SK-N-SH (cell line): Measurements from ENCODE around the gene LYZL6. TPM values are rescaled to one million over a fixed set of nuclear protein-coding genes. Genes with fewer than 3 reads are reported as not detected.
A peak's percentile ranks its signal among the peaks of the same experiment; 100 is the strongest.

ENCODE experiments used
- CTCF ChIA-PET: fragments of 300-600, 350-600 bp; formaldehyde crosslinking; extraction: SDS; loops from one replicate; lab custom pipeline; 2021; lab: Yijun Ruan, JAX
- POLR2A ChIA-PET: fragments of 350-600 bp; sonication (Branson Sonifier 250); formaldehyde crosslinking; extraction: SDS; loops from one replicate; lab custom pipeline; 2020; ENCODE audit warnings: antibody characterized with exemption, inconsistent platforms; lab: Yijun Ruan, JAX
- DNase-seq: peaks from one replicate; pipeline ENCODE4 v3.0.0; 2012
- H2AFZ ChIP-seq: fragments of 200-600 bp; sonication (generic); 2 replicates; pipeline ENCODE4 v1.8.1; 2016; ENCODE audit warnings: antibody characterized with exemption, mild to moderate bottlenecking, low read depth
- H3F3A ChIP-seq: fragments of 200-600 bp; sonication (generic); replicated peaks from 2 replicates; pipeline ENCODE3; 2016; ENCODE audit warnings: antibody characterized with exemption, mild to moderate bottlenecking; ENCODE audit not compliant: insufficient read depth
- H3K27ac ChIP-seq, 2 experiments: fragments of 200-500 bp in 1 of 2; fragments of 200-600 bp in 1 of 2; sonication (Bioruptor generic) in 1 of 2; sonication (generic), shearing (Covaris generic) in 1 of 2; 2 replicates each; pipeline versions ENCODE4 v1.5.1 to v1.6.1; 2014 to 2016; ENCODE audit warnings: low read depth in 2 of 2, inconsistent platforms in 1 of 2, low read length in 1 of 2, mild to moderate bottlenecking in 1 of 2, mixed read lengths in 1 of 2
- H3K27me3 ChIP-seq: fragments of 200-600 bp; sonication (generic), shearing (Covaris generic); 2 replicates; pipeline ENCODE4 v1.6.1; 2016; ENCODE audit warnings: mixed run types; ENCODE audit not compliant: insufficient read depth
- H3K36me3 ChIP-seq, 2 experiments: fragments of 200-500 bp in 1 of 2; fragments of 200-600 bp in 1 of 2; sonication (Bioruptor generic) in 1 of 2; sonication (generic) in 1 of 2; replicated peaks in 1 of 2; 2 replicates each; pipeline versions ENCODE3 to v1.5.1; 2014 to 2016; ENCODE audit warnings: low read length in 1 of 2, mild to moderate bottlenecking in 1 of 2; ENCODE audit not compliant: insufficient read depth in 2 of 2, control insufficient read depth in 1 of 2
- H3K4me1 ChIP-seq, 2 experiments: fragments of 200-500 bp in 1 of 2; fragments of 200-600 bp in 1 of 2; sonication (Bioruptor generic) in 1 of 2; sonication (generic), shearing (Covaris generic) in 1 of 2; 2 replicates each; pipeline versions ENCODE4 v1.5.1 to v1.6.1; 2014 to 2016; ENCODE audit warnings: low read depth in 1 of 2, low read length in 1 of 2, mixed run types in 1 of 2; ENCODE audit not compliant: insufficient read depth in 2 of 2, control insufficient read depth in 1 of 2
- H3K4me2 ChIP-seq: fragments of 200-600 bp; sonication (generic), shearing (Covaris generic); 2 replicates; pipeline ENCODE4 v1.6.1; 2017; ENCODE audit warnings: mixed run types
- H3K4me3 ChIP-seq, 2 experiments: fragments of 200-500 bp in 1 of 2; fragments of 200-600 bp in 1 of 2; sonication (Bioruptor generic) in 1 of 2; sonication (generic), shearing (Covaris generic) in 1 of 2; 2 replicates each; pipeline versions ENCODE4 v1.5.1 to v1.8.1; 2014 to 2016; ENCODE audit warnings: low read depth in 2 of 2, inconsistent platforms in 1 of 2, low read length in 1 of 2, mild to moderate bottlenecking in 1 of 2, mixed read lengths in 1 of 2, moderate library complexity in 1 of 2
- H3K79me2 ChIP-seq: fragments of 200-600 bp; sonication (generic); 2 replicates; pipeline ENCODE4 v1.8.1; 2017; ENCODE audit warnings: mild to moderate bottlenecking; ENCODE audit not compliant: insufficient read depth
- H3K9ac ChIP-seq: fragments of 200-600 bp; sonication (generic); 2 replicates; pipeline ENCODE4 v1.6.1; 2017; ENCODE audit warnings: mixed run types
- H3K9me2 ChIP-seq: fragments of 200-600 bp; sonication (generic); 2 replicates; pipeline ENCODE4 v1.6.1; 2017; ENCODE audit warnings: mixed run types
- H3K9me3 ChIP-seq: fragments of 200-600 bp; sonication (generic); 2 replicates; pipeline ENCODE4 v1.6.1; 2017; ENCODE audit warnings: mixed run types, mild to moderate bottlenecking, moderate library complexity
- H4K20me1 ChIP-seq: fragments of 200-600 bp; sonication (generic); 2 replicates; pipeline ENCODE4 v1.6.1; 2017; ENCODE audit warnings: mild to moderate bottlenecking, mixed run types; ENCODE audit not compliant: insufficient read depth
- CHD2 ChIP-seq: fragments of 150-350 bp; IDR thresholded peaks from 2 replicates; pipeline ENCODE4 v1.6.1; 2018; ENCODE audit warnings: low read length; ENCODE audit not compliant: partially characterized antibody
- CTCF ChIP-seq: fragments of 200-600 bp; sonication (generic); IDR thresholded peaks from 2 replicates; pipeline ENCODE4 v1.6.1; 2017; ENCODE audit warnings: antibody characterized with exemption, mild to moderate bottlenecking, moderate library complexity
- ELF1 ChIP-seq: IDR thresholded peaks from 2 replicates; pipeline ENCODE4 v1.4.0; 2012
- EZH2phosphoT487 ChIP-seq: fragments of 200-600 bp; sonication (generic); IDR thresholded peaks from 2 replicates; pipeline ENCODE4 v1.6.1; 2017; ENCODE audit warnings: low read depth, mixed run types, mild to moderate bottlenecking, antibody characterized with exemption, moderate library complexity, borderline replicate concordance
- FOSL2 ChIP-seq: IDR thresholded peaks from 2 replicates; pipeline ENCODE4 v1.4.0; 2012; ENCODE audit warnings: low read depth, mild to moderate bottlenecking, moderate library complexity, borderline replicate concordance
- FOXJ3 ChIP-seq: sonication (generic); formaldehyde crosslinking; IDR thresholded peaks from 2 replicates; pipeline ENCODE4 v1.5.1; 2020; ENCODE audit warnings: mild to moderate bottlenecking, missing genetic modification reagents
- GABPA ChIP-seq: IDR thresholded peaks from 2 replicates; pipeline ENCODE4 v1.4.0; 2012; ENCODE audit warnings: low read depth, mild to moderate bottlenecking
- JUND ChIP-seq: IDR thresholded peaks from 2 replicates; pipeline ENCODE4 v1.4.0; 2012
- MAX ChIP-seq: IDR thresholded peaks from 2 replicates; pipeline ENCODE4 v1.4.0; 2012; ENCODE audit warnings: low read depth
- MXI1 ChIP-seq: IDR thresholded peaks from 2 replicates; pipeline ENCODE4 v1.6.1; 2012; ENCODE audit warnings: mild to moderate bottlenecking, low read depth, low read length, improper control_type of control experiment
- NFIC ChIP-seq: IDR thresholded peaks from 2 replicates; pipeline ENCODE4 v1.4.0; 2012; ENCODE audit warnings: borderline replicate concordance
- PBX3 ChIP-seq: IDR thresholded peaks from 2 replicates; pipeline ENCODE4; 2012
- RFX5 ChIP-seq: IDR thresholded peaks from 2 replicates; pipeline ENCODE4 v1.6.1; 2012; ENCODE audit warnings: mild to moderate bottlenecking, improper control_type of control experiment, low read length
- SIN3A ChIP-seq: IDR thresholded peaks from 2 replicates; pipeline ENCODE4 v1.6.1; 2012; ENCODE audit warnings: low read depth, mild to moderate bottlenecking, low read length, moderate library complexity, borderline replicate concordance
- SMC3 ChIP-seq: IDR thresholded peaks from 2 replicates; pipeline ENCODE4 v1.6.1; 2012; ENCODE audit warnings: low read depth, low read length, improper control_type of control experiment
- USF1 ChIP-seq: IDR thresholded peaks from 2 replicates; pipeline ENCODE4 v1.4.0; 2012; ENCODE audit warnings: low read depth, borderline replicate concordance
- USF2 ChIP-seq: fragments of 150-350 bp; IDR thresholded peaks from 2 replicates; pipeline ENCODE4 v1.6.1; 2017; ENCODE audit warnings: antibody characterized with exemption, low read length, low read depth, borderline replicate concordance
- ZBTB33 ChIP-seq: IDR thresholded peaks from 2 replicates; pipeline ENCODE4 v1.4.0; 2012; ENCODE audit warnings: low read depth, borderline replicate concordance
- WGBS: methylation state at CpG from one replicate; pipeline ENCODE4 v1.1.6; 2017; ENCODE audit warnings: low lambda C conversion rate; 5-methylcytosine and 5-hydroxymethylcytosine counted together
- polyA plus RNA-seq, 3 experiments: library from polyadenylated mRNA; depleted of rRNA; stranded (reverse); fragments of >200 nt; gene quantifications; 2 replicates each; pipeline ENCODE4 v1.2.3, GENCODE V29; 2012

Gene LYZL6
- polyA plus RNA-seq, 1 of the 3 experiments (the other 2 are of a cell fraction): not detected

GRCh38 chr17:35890774-35891155 is 52.7 kb downstream of the LYZL6 start:
- no peaks in the 10 kb centered on the region for H3K9me2 ChIP-seq
- H3K9ac ChIP-seq: no peak overlapping the region
- 82% methylated on average over 4 of the region's 4 CpGs for WGBS
- no peaks in the 10 kb centered on the region for H4K20me1 ChIP-seq
- ChIA-PET CTCF (interaction anchor here (0.8 to 1.5 kb wide), 2 partner anchors 42 to 75 kb away, joined by 5 to 6 read pairs; no protein-coding TSS in a partner anchor), POLR2A (no interaction called here)
- DNase-seq: peak; percentile 21
- no peaks in the 10 kb centered on the region for H3K27me3 ChIP-seq
- H3K79me2 ChIP-seq: no peaks in the 10 kb centered on the region
- no peak overlapping the region for H2AFZ ChIP-seq
- peaks cover 4 to 8% of the 10 kb centered on the region in 2 experiments; a peak in 2 of 4 replicates for H3K4me1 ChIP-seq
- no peak overlapping the region for H3K4me2 ChIP-seq
- H3K36me3 ChIP-seq: no peaks in the 10 kb centered on the region
- TF ChIP-seq CHD2 (no peak), ELF1 (no peak)
- H3K27ac ChIP-seq: no peak overlapping the region
- no peaks in the 10 kb centered on the region for H3K9me3 ChIP-seq
- H3K4me3 ChIP-seq: no peak overlapping the region
- no peaks in the 10 kb centered on the region for H3F3A ChIP-seq

- CTCF ChIA-PET: interaction anchor here (0.9 to 1.5 kb wide), 2 partner anchors 40 to 41 kb away, joined by 4 to 6 read pairs; no protein-coding TSS in a partner anchor
- Histone ChIP-seq H3K36me3 (no peaks in the 10 kb centered on the region), H4K20me1 (no peaks in the 10 kb centered on the region), H3K27me3 (no peaks in the 10 kb centered on the region), H3K4me1 (peaks cover 4 to 8% of the 10 kb centered on the region in 2 experiments; a peak in 2 of 4 replicates), H3K79me2 (no peaks in the 10 kb centered on the region), H3K4me3 (no peak overlapping the region), H3K9ac (no peak overlapping the region), H3K9me2 (no peaks in the 10 kb centered on the region), H3K4me2 (peak overlapping the region; percentile 37; the same call in 1 of the 2 replicates), H3K9me3 (no peaks in the 10 kb centered on the region), H2AFZ (peak overlapping the region; percentile 39; the same call in 1 of the 2 replicates), H3K27ac (peak overlapping the region; percentile 5 to 45; a peak in 1 of 4 replicates), H3F3A (no peaks in the 10 kb centered on the region)
- DNase-seq: peak; percentile 60
- POLR2A ChIA-PET: interaction anchor here (0.6 kb wide), 1 partner anchor 49 kb away, joined by 4 read pairs; no protein-coding TSS in a partner anchor
- WGBS: 47% methylated on average over 2 of the region's 2 CpGs
- no peak for TF ChIP-seq USF1
- TF ChIP-seq SIN3A: no peak
- TF ChIP-seq SMC3: no peak
- TF ChIP-seq RFX5: no peak
- TF ChIP-seq ELF1: no peak
- no peak for TF ChIP-seq EZH2phosphoT487
- TF ChIP-seq CTCF: no peak
- TF ChIP-seq PBX3: peak; percentile 22; the same call in 1 of the 2 replicates
- no peak for TF ChIP-seq JUND
- TF ChIP-seq MAX: no peak
- no peak for TF ChIP-seq CHD2
- TF ChIP-seq GABPA: no peak
- no peak for TF ChIP-seq FOSL2
- TF ChIP-seq MXI1: no peak
- no peak for TF ChIP-seq USF2
- peak; percentile 62; the same call in 1 of the 2 replicates for TF ChIP-seq NFIC
- TF ChIP-seq ZBTB33: no peak
- no peak for TF ChIP-seq FOXJ3 (CRISPR knock-in tag)
These were observed 53.4 kb downstream of the LYZL6 start for GRCh38 chr17:35889818-35890773.
